ENCODE data around the gene HNRNPUL1. TPM values are rescaled to one million over a fixed set of nuclear protein-coding genes. Genes with fewer than 3 reads are reported as not detected.

HNRNPUL1 gene
- total and polyA plus RNA-seq, 9 of the 15 experiments (the other 6 are each of a cell fraction or from before 2014, with no cell fraction given) = 7.3 to 211 (median 85.0) TPM

DNA sequence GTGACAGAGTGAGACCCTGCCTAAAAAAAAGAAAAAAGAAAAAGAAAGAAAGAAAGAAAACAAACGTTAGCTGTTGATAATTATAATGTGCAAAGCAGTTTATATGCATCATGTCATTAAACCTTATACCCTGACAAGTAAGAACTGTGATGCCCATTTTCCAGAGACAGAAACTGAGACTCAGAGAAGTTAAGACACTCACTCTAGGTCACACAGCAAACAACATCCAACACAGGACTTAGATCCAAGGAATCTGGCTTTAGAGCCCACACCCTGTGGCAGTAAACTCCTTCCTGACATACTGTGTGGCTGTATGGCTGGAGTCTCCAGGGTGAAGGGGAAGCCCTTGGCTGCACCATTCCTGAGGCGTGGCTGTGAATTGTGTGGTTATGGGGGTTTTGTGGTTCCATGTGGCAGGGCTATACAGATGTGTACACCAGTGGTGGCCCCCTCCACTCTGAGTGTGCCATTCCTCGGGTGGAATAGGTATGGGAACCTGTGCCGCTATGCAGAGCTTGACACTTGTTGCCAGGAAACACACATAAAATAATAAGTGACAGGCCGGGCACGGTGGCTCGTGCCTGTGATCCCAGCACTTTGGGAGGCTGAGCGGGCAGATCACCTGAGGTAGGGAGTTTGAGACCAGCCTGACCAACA lies 29.5 kb upstream of the HNRNPUL1 start (continued):
- TF ChIP-seq, protein P1, sequence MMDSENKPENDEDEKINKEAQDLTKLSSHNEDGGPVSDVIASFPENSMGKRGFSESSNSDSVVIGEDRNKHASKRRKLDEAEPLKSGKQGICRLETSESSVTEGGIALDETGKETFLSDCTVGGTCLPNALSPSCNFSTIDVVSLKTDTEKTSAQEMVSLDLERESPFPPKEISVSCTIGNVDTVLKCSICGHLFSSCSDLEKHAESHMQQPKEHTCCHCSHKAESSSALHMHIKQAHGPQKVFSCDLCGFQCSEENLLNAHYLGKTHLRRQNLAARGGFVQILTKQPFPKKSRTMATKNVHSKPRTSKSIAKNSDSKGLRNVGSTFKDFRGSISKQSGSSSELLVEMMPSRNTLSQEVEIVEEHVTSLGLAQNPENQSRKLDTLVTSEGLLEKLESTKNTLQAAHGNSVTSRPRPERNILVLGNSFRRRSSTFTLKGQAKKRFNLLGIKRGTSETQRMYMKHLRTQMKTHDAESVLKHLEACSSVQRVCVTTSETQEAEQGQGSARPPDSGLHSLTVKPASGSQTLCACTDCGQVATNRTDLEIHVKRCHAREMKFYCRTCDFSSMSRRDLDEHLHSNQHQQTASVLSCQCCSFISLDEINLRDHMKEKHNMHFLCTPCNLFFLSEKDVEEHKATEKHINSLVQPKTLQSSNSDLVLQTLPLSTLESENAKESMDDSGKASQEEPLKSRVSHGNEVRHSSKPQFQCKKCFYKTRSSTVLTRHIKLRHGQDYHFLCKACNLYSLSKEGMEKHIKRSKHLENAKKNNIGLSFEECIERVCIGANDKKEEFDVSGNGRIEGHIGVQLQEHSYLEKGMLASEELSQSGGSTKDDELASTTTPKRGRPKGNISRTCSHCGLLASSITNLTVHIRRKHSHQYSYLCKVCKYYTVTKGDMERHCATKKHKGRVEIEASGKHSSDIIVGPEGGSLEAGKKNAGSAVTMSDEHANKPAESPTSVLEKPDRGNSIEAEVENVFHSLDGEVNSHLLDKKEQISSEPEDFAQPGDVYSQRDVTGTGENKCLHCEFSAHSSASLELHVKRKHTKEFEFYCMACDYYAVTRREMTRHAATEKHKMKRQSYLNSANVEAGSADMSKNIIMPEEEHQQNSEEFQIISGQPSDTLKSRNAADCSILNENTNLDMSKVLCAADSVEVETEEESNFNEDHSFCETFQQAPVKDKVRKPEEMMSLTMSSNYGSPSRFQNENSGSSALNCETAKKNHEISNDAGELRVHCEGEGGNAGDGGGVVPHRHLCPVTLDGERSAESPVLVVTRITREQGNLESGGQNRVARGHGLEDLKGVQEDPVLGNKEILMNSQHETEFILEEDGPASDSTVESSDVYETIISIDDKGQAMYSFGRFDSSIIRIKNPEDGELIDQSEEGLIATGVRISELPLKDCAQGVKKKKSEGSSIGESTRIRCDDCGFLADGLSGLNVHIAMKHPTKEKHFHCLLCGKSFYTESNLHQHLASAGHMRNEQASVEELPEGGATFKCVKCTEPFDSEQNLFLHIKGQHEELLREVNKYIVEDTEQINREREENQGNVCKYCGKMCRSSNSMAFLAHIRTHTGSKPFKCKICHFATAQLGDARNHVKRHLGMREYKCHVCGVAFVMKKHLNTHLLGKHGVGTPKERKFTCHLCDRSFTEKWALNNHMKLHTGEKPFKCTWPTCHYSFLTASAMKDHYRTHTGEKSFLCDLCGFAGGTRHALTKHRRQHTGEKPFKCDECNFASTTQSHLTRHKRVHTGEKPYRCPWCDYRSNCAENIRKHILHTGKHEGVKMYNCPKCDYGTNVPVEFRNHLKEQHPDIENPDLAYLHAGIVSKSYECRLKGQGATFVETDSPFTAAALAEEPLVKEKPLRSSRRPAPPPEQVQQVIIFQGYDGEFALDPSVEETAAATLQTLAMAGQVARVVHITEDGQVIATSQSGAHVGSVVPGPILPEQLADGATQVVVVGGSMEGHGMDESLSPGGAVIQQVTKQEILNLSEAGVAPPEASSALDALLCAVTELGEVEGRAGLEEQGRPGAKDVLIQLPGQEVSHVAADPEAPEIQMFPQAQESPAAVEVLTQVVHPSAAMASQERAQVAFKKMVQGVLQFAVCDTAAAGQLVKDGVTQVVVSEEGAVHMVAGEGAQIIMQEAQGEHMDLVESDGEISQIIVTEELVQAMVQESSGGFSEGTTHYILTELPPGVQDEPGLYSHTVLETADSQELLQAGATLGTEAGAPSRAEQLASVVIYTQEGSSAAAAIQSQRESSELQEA (IDR thresholded peaks at IDR 0.05; ENCODE audit: low read depth) = no peak
- no peak for TF ChIP-seq RBM14 (IDR thresholded peaks at IDR 0.05; ENCODE audit: borderline replicate concordance, insufficient read depth, low read depth, low read length)
- TF ChIP-seq PKNOX1 (IDR thresholded peaks at IDR 0.05) = no peak
- TF ChIP-seq ETS2 (tag; IDR thresholded peaks at IDR 0.05; ENCODE audit: borderline replicate concordance, poor library complexity, severe bottlenecking) = no peak
- TF ChIP-seq ZNF217 (CRISPR knock-in tag; IDR thresholded peaks at IDR 0.05) = no peak
- TF ChIP-seq, protein P2, sequence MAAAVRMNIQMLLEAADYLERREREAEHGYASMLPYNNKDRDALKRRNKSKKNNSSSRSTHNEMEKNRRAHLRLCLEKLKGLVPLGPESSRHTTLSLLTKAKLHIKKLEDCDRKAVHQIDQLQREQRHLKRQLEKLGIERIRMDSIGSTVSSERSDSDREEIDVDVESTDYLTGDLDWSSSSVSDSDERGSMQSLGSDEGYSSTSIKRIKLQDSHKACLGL (CRISPR knock-in tag; IDR thresholded peaks at IDR 0.05; ENCODE audit: borderline replicate concordance, poor library complexity, severe bottlenecking) = no peak
- TF ChIP-seq HOXB6 (CRISPR knock-in tag; IDR thresholded peaks at IDR 0.05; ENCODE audit: borderline replicate concordance) = no peak
- TF ChIP-seq, protein P3, sequence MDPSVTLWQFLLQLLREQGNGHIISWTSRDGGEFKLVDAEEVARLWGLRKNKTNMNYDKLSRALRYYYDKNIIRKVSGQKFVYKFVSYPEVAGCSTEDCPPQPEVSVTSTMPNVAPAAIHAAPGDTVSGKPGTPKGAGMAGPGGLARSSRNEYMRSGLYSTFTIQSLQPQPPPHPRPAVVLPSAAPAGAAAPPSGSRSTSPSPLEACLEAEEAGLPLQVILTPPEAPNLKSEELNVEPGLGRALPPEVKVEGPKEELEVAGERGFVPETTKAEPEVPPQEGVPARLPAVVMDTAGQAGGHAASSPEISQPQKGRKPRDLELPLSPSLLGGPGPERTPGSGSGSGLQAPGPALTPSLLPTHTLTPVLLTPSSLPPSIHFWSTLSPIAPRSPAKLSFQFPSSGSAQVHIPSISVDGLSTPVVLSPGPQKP (CRISPR knock-in tag; IDR thresholded peaks at IDR 0.05) = no peak
- no peak for TF ChIP-seq TAF7 (tag; IDR thresholded peaks at IDR 0.05)
- TF ChIP-seq, protein P4, sequence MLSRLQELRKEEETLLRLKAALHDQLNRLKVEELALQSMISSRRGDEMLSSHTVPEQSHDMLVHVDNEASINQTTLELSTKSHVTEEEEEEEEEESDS (CRISPR knock-in tag; IDR thresholded peaks at IDR 0.05) = no peak
- TF ChIP-seq SMARCA5 (IDR thresholded peaks at IDR 0.05) = peak; percentile 93
- TF ChIP-seq BCOR (IDR thresholded peaks at IDR 0.05) = peak; percentile 97
- no peak for TF ChIP-seq ETV1 (tag; conservative IDR thresholded peaks at IDR 0.05; ENCODE audit: low read depth)
- no peak for TF ChIP-seq ATF1 (CRISPR knock-in tag; IDR thresholded peaks at IDR 0.05)
- TF ChIP-seq ATF1 (tag; IDR thresholded peaks at IDR 0.05) = no peak
- TF ChIP-seq ZC3H4 (CRISPR knock-in tag; IDR thresholded peaks at IDR 0.05; ENCODE audit: borderline replicate concordance) = no peak
- no peak for TF ChIP-seq FIP1L1 (IDR thresholded peaks at IDR 0.05; ENCODE audit: low read depth, low read length, poor library complexity, severe bottlenecking)

Measured in K562 (cell line).